ENCODE data around the gene QRFPR. TPM values are rescaled to one million over a fixed set of nuclear protein-coding genes. Genes with fewer than 3 reads are reported as not detected.

Gene QRFPR
- total and polyA plus RNA-seq, 10 of the 15 experiments (the other 5 are each of a cell fraction or from before 2014, with no cell fraction given): not detected

DNA sequence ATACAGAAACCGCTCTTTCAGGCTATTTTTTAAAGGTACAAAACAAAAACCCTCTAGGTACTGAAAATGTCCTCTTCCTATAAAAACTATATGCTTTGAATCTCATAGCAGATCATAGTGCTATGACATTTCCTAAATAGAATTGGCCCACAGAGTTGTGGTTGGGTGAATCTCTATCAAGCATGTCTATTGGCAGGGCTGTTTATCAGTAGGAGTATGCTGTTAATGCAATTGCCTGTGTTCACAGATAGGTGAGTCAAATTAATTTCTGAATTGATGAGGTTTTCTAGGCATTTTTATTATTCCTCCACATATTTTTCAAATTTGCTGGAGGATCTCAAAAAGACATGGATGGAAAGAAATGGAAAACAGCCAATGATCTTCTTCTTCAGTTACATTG, 73.9 kb downstream of the QRFPR start:
- ChIA-PET SMC1A (ENCODE audit: uncharacterized antibody, unreplicated experiment) (interaction anchor here (0.7 to 2.5 kb wide), 15 partner anchors 8 to 1152 kb away, joined by 3 to 59 read pairs (median 5); no protein-coding TSS in a partner anchor), CTCF (interaction anchor here (0.6 to 3.5 kb wide), 28 partner anchors 8 to 1678 kb away, joined by 3 to 89 read pairs (median 4); partner anchors contain the start of gene PDE5A), RAD21 (ENCODE audit: unreplicated experiment) (interaction anchor here (0.6 to 2.4 kb wide), 9 partner anchors 52 to 1237 kb away, joined by 3 to 19 read pairs (median 3); no protein-coding TSS in a partner anchor), POLR2A (no interaction called here)
- no peaks in the 10 kb centered on the region for H4K20me1 ChIP-seq (ENCODE audit: control insufficient read depth, insufficient read depth)
- no peaks in the 10 kb centered on the region for H3K9me3 ChIP-seq (replicated peaks; ENCODE audit: control insufficient read depth, insufficient read depth, low read length)
- BruUV-seq (replicated peaks): no TSS peak
- 0 out of 2 replicates have a peak overlapping the region, but pooled peaks have one; percentile 60 for H3K4me2 ChIP-seq (ENCODE audit: control insufficient read depth, insufficient read depth)
- TF ChIP-seq, protein P1, sequence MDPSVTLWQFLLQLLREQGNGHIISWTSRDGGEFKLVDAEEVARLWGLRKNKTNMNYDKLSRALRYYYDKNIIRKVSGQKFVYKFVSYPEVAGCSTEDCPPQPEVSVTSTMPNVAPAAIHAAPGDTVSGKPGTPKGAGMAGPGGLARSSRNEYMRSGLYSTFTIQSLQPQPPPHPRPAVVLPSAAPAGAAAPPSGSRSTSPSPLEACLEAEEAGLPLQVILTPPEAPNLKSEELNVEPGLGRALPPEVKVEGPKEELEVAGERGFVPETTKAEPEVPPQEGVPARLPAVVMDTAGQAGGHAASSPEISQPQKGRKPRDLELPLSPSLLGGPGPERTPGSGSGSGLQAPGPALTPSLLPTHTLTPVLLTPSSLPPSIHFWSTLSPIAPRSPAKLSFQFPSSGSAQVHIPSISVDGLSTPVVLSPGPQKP (IDR thresholded peaks at IDR 0.05; ENCODE audit: low read depth, low read length): no peak
- no peak for TF ChIP-seq CHD4 (IDR thresholded peaks at IDR 0.05)
- no peak for TF ChIP-seq JUNB (IDR thresholded peaks at IDR 0.05)
- TF ChIP-seq, protein P2, sequence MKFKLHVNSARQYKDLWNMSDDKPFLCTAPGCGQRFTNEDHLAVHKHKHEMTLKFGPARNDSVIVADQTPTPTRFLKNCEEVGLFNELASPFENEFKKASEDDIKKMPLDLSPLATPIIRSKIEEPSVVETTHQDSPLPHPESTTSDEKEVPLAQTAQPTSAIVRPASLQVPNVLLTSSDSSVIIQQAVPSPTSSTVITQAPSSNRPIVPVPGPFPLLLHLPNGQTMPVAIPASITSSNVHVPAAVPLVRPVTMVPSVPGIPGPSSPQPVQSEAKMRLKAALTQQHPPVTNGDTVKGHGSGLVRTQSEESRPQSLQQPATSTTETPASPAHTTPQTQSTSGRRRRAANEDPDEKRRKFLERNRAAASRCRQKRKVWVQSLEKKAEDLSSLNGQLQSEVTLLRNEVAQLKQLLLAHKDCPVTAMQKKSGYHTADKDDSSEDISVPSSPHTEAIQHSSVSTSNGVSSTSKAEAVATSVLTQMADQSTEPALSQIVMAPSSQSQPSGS (IDR thresholded peaks at IDR 0.05; ENCODE audit: low read length): no peak
- TF ChIP-seq HCFC1 (IDR thresholded peaks at IDR 0.05; ENCODE audit: low read length): no peak
- no peak for TF ChIP-seq SPI1 (IDR thresholded peaks at IDR 0.05; ENCODE audit: borderline replicate concordance, insufficient read depth, low read depth, low read length)
- no peak for TF ChIP-seq NR2F1 (conservative IDR thresholded peaks at IDR 0.05)
- no peak for TF ChIP-seq NFIC (IDR thresholded peaks at IDR 0.05; ENCODE audit: low read depth, low read length)
- TF ChIP-seq MYB (IDR thresholded peaks at IDR 0.05; ENCODE audit: borderline replicate concordance, low read depth, low read length): no peak
- in situ Hi-C loops (cut with MboI) (loop anchor here (5.0 to 25.0 kb wide), 2 partner anchors 115 to 1145 kb away; no protein-coding TSS in a partner anchor), intact Hi-C loops (cut with micrococcal nuclease; ENCODE audit: unreplicated experiment) (loop anchor here (1.0 to 10.0 kb wide), 5 partner anchors 30 to 1150 kb away; no protein-coding TSS in a partner anchor)
- H3K27me3 ChIP-seq (replicated peaks in 1 of 2; ENCODE audit: control insufficient read depth in 2 of 2, insufficient read depth in 2 of 2, low read length in 1 of 2): no peaks in the 10 kb centered on the region; a peak in 1 of 4 replicates
- H3K4me3 ChIP-seq: no peak overlapping the region
- FAIRE-seq (no peak), ATAC-seq (peak; percentile 63), DNase-seq (ENCODE audit: low read depth, low spot score) (no peak)
- WGBS (ENCODE audit: insufficient coverage, insufficient replicate concordance, low lambda C conversion rate, missing lambda C conversion rate): 100% methylated on average over 1 of the region's 1 CpG
- H3K9ac ChIP-seq (ENCODE audit: control insufficient read depth, insufficient read depth, low read length): no peak overlapping the region
- H2AFZ ChIP-seq (ENCODE audit: control insufficient read depth, low read depth, low read length): no peak overlapping the region
- no peaks in the 10 kb centered on the region for H3K36me3 ChIP-seq (ENCODE audit: control insufficient read depth in 2 of 2, insufficient read depth in 2 of 2, low read length in 1 of 2)
- H3K27ac ChIP-seq (ENCODE audit: control insufficient read depth, insufficient read depth): no peak overlapping the region
- no peaks in the 10 kb centered on the region for H3K79me2 ChIP-seq (ENCODE audit: control insufficient read depth, insufficient read depth, low read length)
- H3K4me1 ChIP-seq (ENCODE audit: control insufficient read depth, insufficient read depth, low read length): peaks cover 8% of the 10 kb centered on the region

All from GM12878 (cell line).